ENCODE measurements around the gene MFAP1.
"Not testable (repeated sequence)": the region's sequence is repeated elsewhere in the genome, so short reads cannot be mapped to it uniquely, and the experiment has no call there.

Gene MFAP1, protein sequence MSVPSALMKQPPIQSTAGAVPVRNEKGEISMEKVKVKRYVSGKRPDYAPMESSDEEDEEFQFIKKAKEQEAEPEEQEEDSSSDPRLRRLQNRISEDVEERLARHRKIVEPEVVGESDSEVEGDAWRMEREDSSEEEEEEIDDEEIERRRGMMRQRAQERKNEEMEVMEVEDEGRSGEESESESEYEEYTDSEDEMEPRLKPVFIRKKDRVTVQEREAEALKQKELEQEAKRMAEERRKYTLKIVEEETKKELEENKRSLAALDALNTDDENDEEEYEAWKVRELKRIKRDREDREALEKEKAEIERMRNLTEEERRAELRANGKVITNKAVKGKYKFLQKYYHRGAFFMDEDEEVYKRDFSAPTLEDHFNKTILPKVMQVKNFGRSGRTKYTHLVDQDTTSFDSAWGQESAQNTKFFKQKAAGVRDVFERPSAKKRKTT

DNA sequence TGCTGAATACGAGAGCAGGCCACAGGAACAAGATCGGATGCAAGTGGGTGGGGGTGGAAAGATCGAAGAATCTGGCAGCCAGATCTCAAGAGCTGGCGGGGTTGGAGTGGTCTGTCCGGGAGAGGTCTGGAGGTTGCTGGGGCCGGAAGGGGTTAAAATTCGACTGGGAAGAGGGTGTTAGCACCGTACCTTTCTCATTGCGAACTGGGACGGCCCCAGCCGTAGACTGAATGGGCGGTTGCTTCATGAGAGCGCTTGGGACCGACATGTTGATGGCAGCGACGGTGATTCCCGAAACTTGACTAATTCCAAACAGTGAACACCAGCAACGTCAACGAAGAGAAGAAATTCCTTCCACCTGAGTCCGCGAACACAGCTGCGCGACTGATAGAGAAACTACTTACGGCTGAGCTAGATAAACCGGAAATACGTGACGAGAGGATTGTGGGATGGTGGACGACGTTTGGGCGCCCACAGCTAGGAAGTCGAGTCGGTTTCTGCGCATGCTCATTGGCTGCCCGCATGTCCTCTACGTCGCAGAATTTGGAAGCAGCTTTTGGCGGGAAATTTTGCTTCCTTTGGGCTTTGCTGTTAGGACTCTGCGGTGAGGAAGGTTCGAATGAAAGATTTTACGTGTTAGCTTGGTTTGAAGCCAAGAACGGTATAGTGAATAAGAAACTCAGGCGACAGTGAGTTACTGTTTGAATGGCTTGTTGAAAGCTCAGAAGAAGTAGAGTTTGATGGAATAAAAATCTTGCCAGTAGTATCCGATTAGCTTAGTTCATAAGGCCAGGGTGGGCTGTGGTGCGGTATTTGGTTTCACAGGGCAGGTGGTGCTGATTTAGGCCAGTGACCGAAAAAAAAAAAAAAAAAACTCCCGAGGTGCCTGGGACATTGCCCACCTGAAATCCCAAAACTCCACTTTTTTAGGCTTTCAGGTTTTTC, at the start of gene MFAP1:
Gene MFAP1 (minus strand): TSS at position 389 of the 945 bp plus-strand sequence. CDS start 121 bp downstream, at position 268.
- peak within 1 kb of the TSS; percentile 79 for H3K27ac ChIP-seq

DNA sequence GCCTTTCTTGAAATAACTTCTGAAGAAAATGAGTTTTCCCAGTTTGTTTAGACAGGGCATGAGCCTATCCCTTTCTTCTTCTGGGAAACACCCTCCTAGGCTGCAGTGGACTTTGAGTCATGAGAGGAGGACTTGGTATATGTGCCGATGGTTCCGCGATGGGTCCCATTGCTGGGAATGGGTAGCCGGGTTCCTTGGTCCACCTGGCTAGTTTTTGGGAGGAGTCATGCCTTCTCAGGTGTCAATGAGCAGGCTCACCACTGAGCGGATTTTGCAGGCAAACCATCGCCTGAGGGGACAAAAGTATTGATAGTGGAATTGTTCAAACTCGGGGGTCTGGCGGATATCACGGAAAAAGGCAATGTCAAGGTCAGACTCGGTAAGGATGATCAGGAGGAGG, 49.2 kb upstream of the MFAP1 start:
- TF ChIP-seq ZFX (IDR thresholded peaks at IDR 0.05; ENCODE audit: borderline replicate concordance), result no peak
- TF ChIP-seq, protein P1, sequence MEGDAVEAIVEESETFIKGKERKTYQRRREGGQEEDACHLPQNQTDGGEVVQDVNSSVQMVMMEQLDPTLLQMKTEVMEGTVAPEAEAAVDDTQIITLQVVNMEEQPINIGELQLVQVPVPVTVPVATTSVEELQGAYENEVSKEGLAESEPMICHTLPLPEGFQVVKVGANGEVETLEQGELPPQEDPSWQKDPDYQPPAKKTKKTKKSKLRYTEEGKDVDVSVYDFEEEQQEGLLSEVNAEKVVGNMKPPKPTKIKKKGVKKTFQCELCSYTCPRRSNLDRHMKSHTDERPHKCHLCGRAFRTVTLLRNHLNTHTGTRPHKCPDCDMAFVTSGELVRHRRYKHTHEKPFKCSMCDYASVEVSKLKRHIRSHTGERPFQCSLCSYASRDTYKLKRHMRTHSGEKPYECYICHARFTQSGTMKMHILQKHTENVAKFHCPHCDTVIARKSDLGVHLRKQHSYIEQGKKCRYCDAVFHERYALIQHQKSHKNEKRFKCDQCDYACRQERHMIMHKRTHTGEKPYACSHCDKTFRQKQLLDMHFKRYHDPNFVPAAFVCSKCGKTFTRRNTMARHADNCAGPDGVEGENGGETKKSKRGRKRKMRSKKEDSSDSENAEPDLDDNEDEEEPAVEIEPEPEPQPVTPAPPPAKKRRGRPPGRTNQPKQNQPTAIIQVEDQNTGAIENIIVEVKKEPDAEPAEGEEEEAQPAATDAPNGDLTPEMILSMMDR (IDR thresholded peaks at IDR 0.05), result no peak
- H3K27ac ChIP-seq, result no peak overlapping the region

More for the DNA sequence above, at the start of gene MFAP1:
- TF ChIP-seq ZFX (IDR thresholded peaks at IDR 0.05; ENCODE audit: borderline replicate concordance), result no peak
- TF ChIP-seq, protein P1 (IDR thresholded peaks at IDR 0.05), result no peak

DNA sequence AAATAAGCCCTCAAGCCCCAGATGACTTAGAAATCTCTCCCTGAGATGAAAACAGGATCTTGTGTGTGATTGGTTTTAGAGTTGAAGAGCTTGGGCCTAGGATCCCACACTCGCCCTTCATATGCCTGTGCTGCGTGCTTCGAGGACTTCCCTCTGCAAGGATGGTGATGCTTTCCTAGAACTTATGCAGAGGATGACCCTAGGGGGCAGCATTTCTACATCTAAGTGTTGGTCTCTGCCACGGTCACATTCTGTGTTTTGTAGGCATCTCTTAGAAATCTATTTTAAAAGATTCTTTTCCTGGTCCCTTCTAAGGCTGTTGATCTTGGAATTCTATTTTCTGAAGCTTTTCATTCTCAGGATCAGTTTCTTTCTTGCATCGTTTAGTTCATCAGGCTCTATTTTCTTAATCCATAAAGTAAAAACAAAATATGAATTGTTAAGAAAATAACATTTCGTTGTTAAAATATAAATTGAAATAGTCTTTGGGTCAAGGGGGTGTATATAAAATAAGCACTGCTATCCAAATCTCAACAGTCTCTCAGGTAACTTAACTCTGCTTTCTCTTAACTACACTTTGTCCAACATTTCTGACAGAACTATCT, 48.0 kb upstream of the MFAP1 start:
- H3K27ac ChIP-seq, result no peak overlapping the region
- no peak for TF ChIP-seq ZFX (IDR thresholded peaks at IDR 0.05; ENCODE audit: borderline replicate concordance)
- TF ChIP-seq, protein P1 (IDR thresholded peaks at IDR 0.05), result peak; percentile 76

DNA sequence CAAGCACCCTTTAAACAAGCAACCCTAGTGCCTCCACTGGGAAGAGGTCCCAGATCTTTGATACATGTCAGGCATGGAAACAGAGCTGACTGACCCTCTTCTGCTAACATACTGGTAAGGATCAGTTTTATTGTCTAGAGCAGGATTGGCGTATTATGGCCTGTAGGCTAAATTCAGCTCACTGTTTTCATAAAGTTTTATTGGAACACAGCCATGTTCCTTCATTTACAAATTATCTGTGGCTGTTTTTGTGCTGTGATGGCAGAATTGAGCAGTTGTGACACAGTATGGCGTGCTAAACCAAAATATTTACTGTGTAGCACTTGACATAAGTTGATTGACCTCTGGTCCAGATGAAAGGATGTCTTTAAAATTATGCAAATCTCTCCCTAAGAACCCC, 47.3 kb upstream of the MFAP1 start:
- no peak for TF ChIP-seq ZFX (IDR thresholded peaks at IDR 0.05; ENCODE audit: borderline replicate concordance)
- TF ChIP-seq, protein P1 (IDR thresholded peaks at IDR 0.05), result no peak
- 0 out of 2 replicates have a peak overlapping the region, but pooled peaks have one; percentile 22 for H3K27ac ChIP-seq

DNA sequence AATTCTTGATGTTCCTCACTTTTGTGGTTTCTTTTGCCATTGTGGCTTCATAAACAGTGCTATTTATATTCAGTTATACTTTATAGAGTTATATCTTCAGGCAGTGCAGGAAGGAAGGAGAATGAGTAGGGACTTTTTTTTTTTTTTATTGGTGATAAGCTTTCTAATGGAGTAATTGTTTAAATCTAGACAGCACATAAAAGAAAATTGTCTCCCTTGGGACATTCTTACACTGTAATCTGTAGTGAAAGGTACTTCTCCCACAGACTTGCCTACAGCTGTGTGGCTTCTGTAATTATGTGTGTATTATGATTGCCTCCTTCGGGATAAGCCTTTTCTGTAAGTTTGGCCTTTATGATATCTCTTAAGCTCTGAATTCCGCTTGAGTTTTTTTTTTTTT, 43.9 kb upstream of the MFAP1 start:
- H3K27ac ChIP-seq, result no peak overlapping the region
- no peak for TF ChIP-seq ZFX (IDR thresholded peaks at IDR 0.05; ENCODE audit: borderline replicate concordance)
- TF ChIP-seq, protein P1 (IDR thresholded peaks at IDR 0.05), result no peak

DNA sequence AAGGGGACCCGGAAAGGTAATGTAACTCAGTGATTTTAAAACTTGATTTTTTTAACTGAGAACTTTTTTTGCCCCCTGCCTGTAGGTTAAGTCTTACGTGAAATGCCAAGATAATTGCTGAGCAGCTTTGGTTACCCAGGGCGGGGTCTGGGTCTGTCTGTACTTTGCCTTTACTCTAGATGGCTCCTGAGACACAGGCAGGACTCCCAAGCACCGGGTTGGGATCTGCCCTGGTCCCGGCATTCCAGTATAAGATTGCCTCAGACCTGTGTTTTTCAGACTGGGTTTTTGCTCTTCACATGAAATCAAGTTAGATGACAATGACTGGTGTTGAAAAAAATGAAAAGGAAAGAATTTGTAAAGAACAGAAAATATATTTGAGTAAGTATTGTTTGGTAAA, 42.6 kb upstream of the MFAP1 start:
- TF ChIP-seq, protein P1 (IDR thresholded peaks at IDR 0.05), result no peak
- no peak overlapping the region for H3K27ac ChIP-seq

DNA sequence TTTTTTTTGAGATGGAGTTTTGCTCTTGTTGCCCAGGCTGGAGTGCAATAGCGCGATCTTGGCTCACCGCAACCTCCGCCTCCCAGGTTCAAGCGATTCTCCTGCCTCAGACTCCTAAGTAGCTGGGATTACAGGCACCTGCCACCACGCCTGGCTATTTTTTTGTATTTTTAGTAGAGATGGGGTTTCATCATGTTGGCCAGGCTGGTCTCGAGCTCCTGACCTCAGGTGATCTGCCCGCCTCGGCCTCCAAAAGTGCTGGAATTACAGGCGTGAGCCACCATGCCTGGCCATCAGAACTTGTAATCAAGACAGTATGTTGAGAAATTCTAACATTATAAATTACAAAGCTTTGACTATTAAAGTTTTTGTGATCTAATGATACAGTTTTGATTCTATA, 42.1 kb upstream of the MFAP1 start:
- not testable (repeated sequence) for H3K27ac ChIP-seq

All from 22Rv1 (cell line).